ENCODE results near the gene C11orf16. TPM values are rescaled to one million over a fixed set of nuclear protein-coding genes. Genes with fewer than 3 reads are reported as not detected.
A peak's percentile ranks its signal among the peaks of the same experiment; 100 is the strongest.
"Not testable (repeated sequence)": the region's sequence is repeated elsewhere in the genome, so short reads cannot be mapped to it uniquely, and the experiment has no call there.

C11orf16 gene
- total RNA-seq, 2 experiments from 2014 or later, result not detected

GRCh38 chr11:8905528-8906165, 27.1 kb downstream of the C11orf16 start:
- Mint-ChIP-seq H3K4me1 (peaks cover 24% of the 10 kb centered on the region), H3K27ac (no peak overlapping the region), H3K36me3 (peaks cover 5% of the 10 kb centered on the region), H3K27me3 (peaks cover 17% of the 10 kb centered on the region), H3K9me3 (ENCODE audit: low read depth) (peaks cover 4% of the 10 kb centered on the region), H3K4me3 (no peak overlapping the region)
- DNase-seq (no peak), ATAC-seq (no peak)
- CTCF ChIA-PET, result no interaction called here

- H3K4me1 Mint-ChIP-seq, result no peaks in the 10 kb centered on the region
- peaks cover 13% of the 10 kb centered on the region for H3K9me3 Mint-ChIP-seq (ENCODE audit: low read depth)
- H3K4me3 Mint-ChIP-seq, result no peak overlapping the region
- ATAC-seq (no peak), DNase-seq (no peak)
- CTCF ChIA-PET, result no interaction called here
- no peak overlapping the region for H3K27ac Mint-ChIP-seq
- H3K27me3 Mint-ChIP-seq, result peaks cover 10% of the 10 kb centered on the region
- H3K36me3 Mint-ChIP-seq, result peaks cover 10% of the 10 kb centered on the region
Observed at GRCh38 chr11:8899119-8899753, 33.5 kb downstream of the C11orf16 start.

DNA sequence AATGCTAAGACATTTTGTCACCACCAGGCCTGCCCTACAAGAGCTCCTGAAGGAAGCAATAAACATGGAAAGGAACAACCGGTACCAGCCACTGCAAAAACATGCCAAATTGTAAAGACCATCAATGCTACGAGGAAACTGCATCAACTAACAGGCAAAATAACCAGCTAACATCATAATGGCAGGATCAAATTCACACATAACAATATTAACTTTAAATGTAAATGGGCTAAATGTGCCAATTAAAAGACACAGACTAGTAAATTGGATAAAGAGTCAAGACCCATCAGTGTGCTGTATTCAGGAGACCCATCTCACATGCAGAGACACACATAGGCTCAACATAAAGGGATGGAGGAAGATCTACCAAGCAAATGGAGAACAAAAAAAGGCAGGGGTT, 41.6 kb downstream of the C11orf16 start:
- H3K36me3 Mint-ChIP-seq; H3K4me1 Mint-ChIP-seq; CTCF ChIA-PET; H3K4me3 Mint-ChIP-seq; H3K27ac Mint-ChIP-seq; H3K9me3 Mint-ChIP-seq (ENCODE audit: low read depth); DNase-seq; ATAC-seq: not testable (repeated sequence)
- H3K27me3 Mint-ChIP-seq, result peaks cover 33% of the 10 kb centered on the region

- no peaks in the 10 kb centered on the region for H3K36me3 Mint-ChIP-seq
- H3K4me1 Mint-ChIP-seq, result no peaks in the 10 kb centered on the region
- CTCF ChIA-PET, result no interaction called here
- no peak for ATAC-seq
- peaks cover 30% of the 10 kb centered on the region for H3K27me3 Mint-ChIP-seq
- H3K4me3 Mint-ChIP-seq, result no peak overlapping the region
- no peak for DNase-seq
- no peaks in the 10 kb centered on the region for H3K9me3 Mint-ChIP-seq (ENCODE audit: low read depth)
- H3K27ac Mint-ChIP-seq, result no peak overlapping the region
Observed at GRCh38 chr11:8886322-8886721, 46.4 kb downstream of the C11orf16 start.

GRCh38 chr11:8881585-8881984, 51.2 kb downstream of the C11orf16 start:
- H3K4me1 Mint-ChIP-seq; H3K36me3 Mint-ChIP-seq; H3K4me3 Mint-ChIP-seq; CTCF ChIA-PET; H3K9me3 Mint-ChIP-seq (ENCODE audit: low read depth); ATAC-seq; DNase-seq; H3K27ac Mint-ChIP-seq: not testable (repeated sequence)
- peaks cover 27% of the 10 kb centered on the region for H3K27me3 Mint-ChIP-seq

GRCh38 chr11:8878771-8879170, 54.0 kb downstream of the C11orf16 start:
- Mint-ChIP-seq H3K4me3 (no peak overlapping the region), H3K27ac (no peak overlapping the region), H3K36me3 (no peaks in the 10 kb centered on the region), H3K9me3 (ENCODE audit: low read depth) (no peaks in the 10 kb centered on the region), H3K4me1 (peaks cover 5% of the 10 kb centered on the region), H3K27me3 (peaks cover 31% of the 10 kb centered on the region)
- ATAC-seq (no peak), DNase-seq (no peak)
- CTCF ChIA-PET, result no interaction called here

GRCh38 chr11:8873741-8874405, 58.9 kb downstream of the C11orf16 start:
- H3K9me3 Mint-ChIP-seq (ENCODE audit: low read depth), result no peaks in the 10 kb centered on the region
- H3K27ac Mint-ChIP-seq, result no peak overlapping the region
- H3K4me3 Mint-ChIP-seq, result no peak overlapping the region
- no peaks in the 10 kb centered on the region for H3K36me3 Mint-ChIP-seq
- CTCF ChIA-PET, result interaction anchor here (0.6 kb wide), 1 partner anchor 39 kb away, joined by 3 read pairs; no protein-coding TSS in a partner anchor
- DNase-seq (no peak), ATAC-seq (peak; percentile 45)
- peaks cover 58% of the 10 kb centered on the region for H3K27me3 Mint-ChIP-seq
- peaks cover 11% of the 10 kb centered on the region for H3K4me1 Mint-ChIP-seq

- peaks cover 64% of the 10 kb centered on the region for H3K27me3 Mint-ChIP-seq
- no peak for ATAC-seq
- no peaks in the 10 kb centered on the region for H3K36me3 Mint-ChIP-seq
- no peak for DNase-seq
- CTCF ChIA-PET, result interaction anchor here (0.7 kb wide), 1 partner anchor 692 kb away, joined by 3 read pairs; no protein-coding TSS in a partner anchor
- H3K27ac Mint-ChIP-seq, result no peak overlapping the region
- peaks cover 11% of the 10 kb centered on the region for H3K4me1 Mint-ChIP-seq
- H3K4me3 Mint-ChIP-seq, result no peak overlapping the region
- no peaks in the 10 kb centered on the region for H3K9me3 Mint-ChIP-seq (ENCODE audit: low read depth)
Observed at GRCh38 chr11:8871962-8872361, 60.8 kb downstream of the C11orf16 start.

DNA sequence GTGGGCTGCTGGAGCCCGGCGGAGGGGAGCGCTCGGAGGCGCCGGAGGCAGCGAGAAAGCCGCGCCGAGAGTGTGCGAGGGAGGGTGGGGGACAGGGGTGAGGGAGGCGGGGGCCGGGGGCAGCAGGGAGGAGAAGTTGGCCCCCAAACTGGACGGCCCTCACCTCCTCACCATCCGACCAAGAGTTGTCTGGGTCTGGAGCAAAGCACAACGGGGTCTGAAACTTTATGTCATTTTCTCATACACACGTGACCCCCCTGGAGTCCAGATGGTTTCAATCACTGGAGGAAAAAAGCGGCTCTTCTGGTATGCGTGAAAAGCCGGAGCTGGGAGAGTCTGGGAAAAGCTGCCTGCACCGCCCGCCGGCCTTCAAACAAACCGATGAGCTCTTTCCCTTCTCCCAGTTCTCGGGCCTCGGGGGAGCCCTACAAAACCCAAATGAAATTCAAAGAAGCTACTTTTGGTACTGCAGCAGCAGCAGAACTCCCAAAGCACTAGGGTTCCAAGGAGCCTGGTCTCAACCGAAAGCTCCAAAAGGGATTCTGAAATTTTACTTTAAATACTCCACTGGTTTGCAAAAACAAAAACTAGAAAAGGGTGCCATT, 61.5 kb downstream of the C11orf16 start:
- CTCF ChIA-PET, result interaction anchor here (1.4 kb wide), 2 partner anchors 19 to 88 kb away, joined by 3 read pairs; no protein-coding TSS in a partner anchor
- peaks cover 69% of the 10 kb centered on the region for H3K27me3 Mint-ChIP-seq

GRCh38 chr11:8870411-8871170, 62.2 kb downstream of the C11orf16 start:
- peak; percentile 42 for ATAC-seq

More for the DNA sequence above, 61.5 kb downstream of the C11orf16 start:
- Mint-ChIP-seq H3K27ac (no peak overlapping the region), H3K9me3 (ENCODE audit: low read depth) (no peaks in the 10 kb centered on the region), H3K4me3 (peak overlapping the region; percentile 33), H3K4me1 (peaks cover 11% of the 10 kb centered on the region), H3K36me3 (no peaks in the 10 kb centered on the region)
- ATAC-seq (no peak), DNase-seq (no peak)

More at GRCh38 chr11:8870411-8871170, 62.2 kb downstream of the C11orf16 start:
- peak overlapping the region; percentile 66 for H3K4me3 Mint-ChIP-seq
- CTCF ChIA-PET, result interaction anchor here (1.4 kb wide), 2 partner anchors 19 to 89 kb away, joined by 3 read pairs; no protein-coding TSS in a partner anchor
- peaks cover 71% of the 10 kb centered on the region for H3K27me3 Mint-ChIP-seq
- DNase-seq, result no peak
- no peak overlapping the region for H3K27ac Mint-ChIP-seq
- H3K36me3 Mint-ChIP-seq, result no peaks in the 10 kb centered on the region
- H3K9me3 Mint-ChIP-seq (ENCODE audit: low read depth), result no peaks in the 10 kb centered on the region
- peaks cover 11% of the 10 kb centered on the region for H3K4me1 Mint-ChIP-seq
